ENCODE results near the gene CDKN1B. TPM values are rescaled to one million over a fixed set of nuclear protein-coding genes. Genes with fewer than 3 reads are reported as not detected.
A peak's percentile ranks its signal among the peaks of the same experiment; 100 is the strongest.

CDKN1B gene
- total RNA-seq, 2 donors from 2014 or later: 52.1 to 54.0 TPM

- Histone ChIP-seq H3K27ac (peak overlapping the region; percentile 99), H3K27me3 (no peaks in the 10 kb centered on the region), H3K9ac (ENCODE audit: low read depth in 2 of 2, low read length in 2 of 2) (peak overlapping the region; percentile 84 to 96), H3K4me1 (peaks cover 6% of the 10 kb centered on the region), H3K36me3 (no peaks in the 10 kb centered on the region), H3K4me3 (peak overlapping the region; percentile 63), H3K9me3 (no peaks in the 10 kb centered on the region)
- intact Hi-C loops (cut with DNase I): no loop called here
- DNase-seq: peak; percentile 96
- TF ChIP-seq CTCF (IDR thresholded peaks at IDR 0.05): no peak
Measured at GRCh38 chr12:12725086-12725955, 8.2 kb downstream of the CDKN1B start.

- DNase-seq: no peak
- Histone ChIP-seq H3K36me3 (no peaks in the 10 kb centered on the region), H3K27ac (peak overlapping the region; percentile 99), H3K9me3 (no peaks in the 10 kb centered on the region), H3K27me3 (no peaks in the 10 kb centered on the region), H3K9ac (ENCODE audit: low read depth in 2 of 2, low read length in 2 of 2) (peak overlapping the region; percentile 84 to 90), H3K4me3 (peak overlapping the region; percentile 63), H3K4me1 (peaks cover 6% of the 10 kb centered on the region)
- no peak for TF ChIP-seq CTCF (IDR thresholded peaks at IDR 0.05)
- intact Hi-C loops (cut with DNase I): no loop called here
Measured at GRCh38 chr12:12725956-12726554, 8.9 kb downstream of the CDKN1B start.

- no peaks in the 10 kb centered on the region for H3K36me3 ChIP-seq
- DNase-seq: no peak
- H3K27ac ChIP-seq: peak overlapping the region; percentile 99
- peak overlapping the region; percentile 30 to 90 for H3K9ac ChIP-seq (ENCODE audit: low read depth in 2 of 2, low read length in 2 of 2)
- no peak for TF ChIP-seq CTCF (IDR thresholded peaks at IDR 0.05)
- H3K27me3 ChIP-seq: no peaks in the 10 kb centered on the region
- no peaks in the 10 kb centered on the region for H3K9me3 ChIP-seq
- H3K4me1 ChIP-seq: peaks cover 6% of the 10 kb centered on the region
- peak overlapping the region; percentile 63 for H3K4me3 ChIP-seq
- intact Hi-C loops (cut with DNase I): no loop called here
Measured at GRCh38 chr12:12726555-12727093, 9.5 kb downstream of the CDKN1B start.

- peaks cover 6% of the 10 kb centered on the region for H3K4me1 ChIP-seq
- H3K36me3 ChIP-seq: no peaks in the 10 kb centered on the region
- TF ChIP-seq CTCF (IDR thresholded peaks at IDR 0.05): no peak
- no peak for DNase-seq
- no peak overlapping the region for H3K27ac ChIP-seq
- intact Hi-C loops (cut with DNase I): no loop called here
- H3K4me3 ChIP-seq: no peak overlapping the region
- no peaks in the 10 kb centered on the region for H3K9me3 ChIP-seq
- H3K9ac ChIP-seq (ENCODE audit: low read depth in 2 of 2, low read length in 2 of 2): no peak overlapping the region
- no peaks in the 10 kb centered on the region for H3K27me3 ChIP-seq
Measured at GRCh38 chr12:12731178-12731577, 14.0 kb downstream of the CDKN1B start.

- Histone ChIP-seq H3K36me3 (no peaks in the 10 kb centered on the region), H3K27me3 (no peaks in the 10 kb centered on the region), H3K27ac (no peak overlapping the region), H3K9ac (ENCODE audit: low read depth in 2 of 2, low read length in 2 of 2) (no peak overlapping the region), H3K9me3 (no peaks in the 10 kb centered on the region), H3K4me1 (peaks cover 3% of the 10 kb centered on the region), H3K4me3 (no peak overlapping the region)
- no peak for TF ChIP-seq CTCF (IDR thresholded peaks at IDR 0.05)
- no peak for DNase-seq
- intact Hi-C loops (cut with DNase I): no loop called here
Measured at GRCh38 chr12:12731785-12732184, 14.6 kb downstream of the CDKN1B start.

Measured in colonic mucosa (tissue), 4 donors.